Ammon's horn (tissue), 1 donor: ENCODE data around the gene TBXAS1.

ENCODE experiments used
- DNase-seq: peaks from one replicate; pipeline ENCODE4 v3.0.0-alpha.2; 2016; ENCODE audit warnings: low spot score

The TBXAS1 gene

DNA sequence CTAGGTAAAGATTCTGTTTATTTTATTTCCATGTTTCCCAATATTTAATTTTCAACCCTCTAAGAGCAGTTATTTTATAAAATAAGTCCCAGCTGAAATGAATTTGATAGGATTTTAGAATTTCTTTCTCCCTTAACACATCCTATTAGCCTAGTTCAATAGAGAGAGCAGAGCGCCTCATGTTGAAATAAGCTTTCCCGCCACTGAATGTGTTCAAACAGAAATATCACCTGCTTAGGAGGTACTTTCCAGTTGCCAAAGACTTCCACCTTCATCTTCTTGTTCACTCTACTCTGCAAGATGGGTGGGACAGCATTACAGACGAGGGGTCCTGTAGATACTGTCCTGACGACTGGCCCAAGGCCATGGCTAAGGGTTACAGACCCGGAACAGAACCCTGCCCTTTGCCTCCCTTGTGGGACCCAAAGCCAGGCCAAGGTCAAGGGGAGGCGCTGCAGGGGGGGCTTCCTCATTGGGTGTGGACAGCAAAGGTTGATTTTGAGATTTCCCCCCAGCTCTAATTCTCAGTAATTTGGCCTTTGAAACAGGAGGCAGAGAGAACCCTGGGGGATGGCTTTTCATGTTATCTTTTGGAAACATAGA, 171.7 kb downstream of the TBXAS1 start:
- DNase-seq, result no peak

DNA sequence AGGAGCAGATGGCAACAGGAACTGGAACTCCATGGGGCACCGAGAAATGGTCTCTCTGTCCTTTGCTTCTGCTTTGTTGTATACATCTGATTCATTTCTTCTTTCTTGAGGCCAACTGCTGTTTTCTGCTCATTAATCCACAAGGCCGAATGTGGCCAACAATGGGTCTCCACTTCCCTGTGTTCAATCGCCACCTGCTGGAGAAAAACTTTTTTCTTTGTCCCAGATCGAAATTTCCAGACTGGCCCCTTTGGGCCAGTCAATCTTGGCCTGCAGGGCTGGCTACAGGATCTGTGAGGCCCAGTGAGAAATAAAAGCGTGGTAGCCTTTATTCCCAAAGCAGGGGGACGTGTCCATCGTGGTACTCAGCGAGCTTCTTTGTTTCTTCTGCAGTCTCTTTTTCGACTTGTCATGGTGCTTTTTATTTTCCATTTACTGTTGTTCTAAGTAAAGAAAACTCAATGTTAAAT, 174.9 kb downstream of the TBXAS1 start:
- no peak for DNase-seq

DNA sequence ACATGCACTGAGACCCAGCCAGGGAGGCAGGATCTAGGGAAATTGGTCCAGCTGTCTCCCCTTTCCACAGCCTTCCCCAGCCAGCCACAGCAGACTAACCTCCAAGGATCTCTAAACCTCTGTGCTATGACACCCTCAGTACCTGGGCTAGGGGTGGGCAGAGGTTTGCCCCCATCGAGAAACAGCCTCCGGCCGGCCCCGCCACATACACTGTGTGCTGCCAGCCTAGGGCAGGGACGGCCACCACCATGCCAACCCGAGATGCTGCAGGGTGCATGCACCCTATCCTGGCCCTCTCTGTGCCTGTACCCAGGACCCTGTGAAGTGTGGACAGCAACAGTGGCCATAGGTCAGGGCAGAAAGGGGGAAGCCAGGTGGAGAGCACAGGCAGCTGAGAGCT, 175.6 kb downstream of the TBXAS1 start:
- DNase-seq, result no peak

DNA sequence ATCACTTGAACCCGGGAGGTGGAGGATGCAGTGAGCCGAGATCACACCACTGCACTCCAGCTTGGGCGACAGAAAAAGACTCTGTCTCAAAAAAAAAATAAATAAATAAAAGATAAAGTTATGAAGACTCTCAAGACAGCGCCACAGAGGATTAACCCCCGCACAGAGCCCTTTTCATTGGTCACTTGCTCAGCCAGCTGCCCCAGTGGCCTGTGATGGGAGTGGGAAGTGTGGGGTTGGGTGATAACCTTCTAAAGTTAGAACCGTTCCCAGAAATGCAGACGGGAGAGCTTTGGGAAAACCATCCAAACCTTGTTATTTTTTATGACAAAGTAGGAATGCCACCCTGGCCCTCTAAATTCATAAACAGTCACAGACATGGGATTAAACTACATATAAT, 176.3 kb downstream of the TBXAS1 start:
- no peak for DNase-seq

DNA sequence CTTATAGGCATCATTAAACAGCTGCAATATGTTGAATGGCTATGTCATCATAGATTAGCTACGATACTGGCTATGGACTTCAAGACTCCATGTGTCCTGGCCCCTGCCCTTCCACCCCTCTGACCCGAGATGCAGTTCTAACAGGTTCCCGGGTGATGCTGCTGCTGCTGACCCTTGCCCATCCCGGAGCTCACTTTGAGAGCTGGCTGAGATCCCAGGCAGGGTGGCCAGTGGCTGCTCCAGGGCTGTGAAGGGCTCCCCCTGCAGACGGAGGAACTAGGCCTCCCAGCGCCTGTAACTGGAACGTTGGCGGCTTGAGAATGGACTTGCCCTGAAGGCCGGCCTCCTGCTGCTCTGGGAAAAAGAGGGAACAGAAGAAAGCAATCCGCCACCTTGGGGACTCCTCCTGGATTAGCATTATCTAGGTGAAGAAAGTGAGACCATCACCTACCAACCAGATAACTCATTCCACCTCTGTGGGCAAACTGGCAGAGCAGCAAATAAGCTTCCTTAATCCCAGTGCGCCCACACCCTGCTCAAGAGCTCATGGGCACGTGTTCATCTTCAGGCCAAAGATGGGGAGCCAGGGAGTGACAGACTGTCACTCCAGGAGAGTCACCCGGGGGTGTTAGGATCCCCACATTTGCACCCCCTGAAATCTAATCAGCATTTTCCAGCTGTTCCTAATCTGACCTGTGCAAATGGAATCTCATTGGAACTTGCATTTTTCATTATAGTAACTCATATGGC, 176.9 kb downstream of the TBXAS1 start:
- no peak for DNase-seq

DNA sequence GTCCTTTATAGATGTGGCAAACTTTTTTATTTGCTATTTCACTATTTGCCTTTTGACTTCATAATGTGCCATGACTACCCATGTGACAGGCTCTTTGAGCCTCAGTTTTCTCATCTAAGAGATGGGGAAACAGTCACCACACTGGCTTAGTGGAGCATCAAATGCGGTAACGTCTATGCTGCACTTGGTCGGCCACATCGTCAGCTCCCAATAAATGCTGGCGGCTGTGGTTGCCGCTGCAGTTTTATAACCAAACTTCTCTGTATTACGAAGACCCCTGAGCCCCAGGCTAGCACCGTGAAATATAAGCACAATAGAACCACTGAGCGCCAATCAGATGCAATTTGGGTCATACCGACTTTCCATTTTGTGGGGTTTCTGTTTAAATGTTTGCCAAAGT, 177.5 kb downstream of the TBXAS1 start:
- no peak for DNase-seq

DNA sequence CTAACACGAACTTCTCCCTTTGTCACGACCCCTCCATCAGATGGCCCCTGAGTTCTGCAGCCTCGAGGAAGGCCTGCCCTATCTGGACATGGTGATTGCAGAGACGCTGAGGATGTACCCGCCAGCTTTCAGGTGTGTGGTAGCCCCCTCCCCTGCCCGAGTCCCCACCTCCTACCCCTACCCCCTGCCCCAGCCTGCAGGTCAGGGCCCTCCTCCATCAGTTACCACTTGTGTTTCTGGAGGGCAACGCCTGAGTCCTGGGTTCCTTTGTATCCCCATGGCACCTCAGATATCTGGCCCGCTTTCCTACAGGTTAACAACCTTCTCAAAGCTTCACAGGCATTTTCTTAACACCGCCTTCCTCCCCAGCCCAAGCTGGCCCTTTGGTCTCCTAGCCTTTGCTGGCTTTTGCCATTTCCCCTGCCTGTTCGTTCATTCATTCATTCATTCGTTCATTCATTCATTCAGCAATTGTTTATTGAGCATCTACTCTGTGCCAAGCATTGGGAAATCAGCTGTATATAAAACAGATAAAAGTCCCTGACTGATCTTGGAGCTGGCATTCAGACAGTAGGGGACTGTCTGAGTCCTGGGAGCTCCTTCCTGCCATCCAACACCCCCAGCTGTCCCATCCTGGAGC, 178.1 kb downstream of the TBXAS1 start:
- DNase-seq, result no peak

DNA sequence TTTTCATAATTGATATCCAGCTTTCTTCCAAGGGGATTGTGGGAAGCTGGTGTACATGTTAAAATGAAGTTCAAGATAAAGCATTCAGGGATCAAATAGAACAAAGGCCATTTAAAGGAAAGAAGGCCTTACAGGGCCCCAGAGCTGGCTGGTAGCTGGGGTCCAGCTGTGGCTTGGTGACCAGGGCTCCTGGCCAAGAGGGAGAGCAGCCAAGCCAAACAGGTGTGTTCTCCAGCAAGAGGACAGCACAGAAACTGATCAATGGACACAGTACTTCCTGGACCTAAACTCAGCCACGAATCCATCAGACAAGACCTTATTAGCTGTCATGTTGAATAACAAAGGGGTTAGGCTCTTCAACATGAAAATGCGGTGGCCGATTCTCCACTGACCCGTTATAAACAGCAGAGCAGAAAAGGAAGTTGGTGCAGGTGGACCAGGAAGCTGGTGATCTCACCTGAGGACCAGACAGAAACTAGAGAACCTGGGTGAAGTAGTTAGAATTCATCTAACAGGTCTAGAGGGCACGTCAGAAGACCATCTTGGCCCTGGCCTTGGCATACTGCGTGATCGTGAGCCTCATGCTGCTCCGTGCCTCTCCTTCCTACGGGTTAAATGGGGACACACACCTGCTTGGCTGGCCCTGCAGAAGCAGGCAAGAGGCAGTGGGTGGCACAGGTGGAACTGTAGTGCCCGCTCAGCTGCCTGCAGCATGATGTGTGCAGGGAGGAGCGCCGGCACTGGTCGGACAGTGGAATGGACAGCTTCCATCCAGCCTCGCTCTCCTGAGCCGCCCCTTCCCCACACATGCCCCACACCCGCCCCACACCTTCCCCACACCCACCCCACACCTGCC, 179.9 kb downstream of the TBXAS1 start:
- no peak for DNase-seq

DNA sequence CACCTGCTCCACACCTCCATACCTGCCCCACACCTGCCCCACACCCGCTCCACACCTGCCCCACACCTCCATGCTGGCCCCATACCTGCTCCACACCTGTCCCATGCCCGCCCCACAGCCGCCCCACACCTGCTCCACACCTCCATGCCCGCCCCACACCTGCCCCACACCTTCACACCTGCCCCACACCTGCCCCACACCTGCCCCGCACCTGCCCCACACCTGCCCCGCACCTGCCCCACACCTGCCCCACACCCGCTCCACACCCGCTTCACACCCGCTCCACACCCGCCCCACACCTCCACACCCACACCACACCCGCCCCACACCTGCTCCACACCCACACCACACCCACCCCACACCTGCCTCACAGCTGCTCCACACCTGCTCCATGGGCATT, 180.7 kb downstream of the TBXAS1 start:
- no peak for DNase-seq

DNA sequence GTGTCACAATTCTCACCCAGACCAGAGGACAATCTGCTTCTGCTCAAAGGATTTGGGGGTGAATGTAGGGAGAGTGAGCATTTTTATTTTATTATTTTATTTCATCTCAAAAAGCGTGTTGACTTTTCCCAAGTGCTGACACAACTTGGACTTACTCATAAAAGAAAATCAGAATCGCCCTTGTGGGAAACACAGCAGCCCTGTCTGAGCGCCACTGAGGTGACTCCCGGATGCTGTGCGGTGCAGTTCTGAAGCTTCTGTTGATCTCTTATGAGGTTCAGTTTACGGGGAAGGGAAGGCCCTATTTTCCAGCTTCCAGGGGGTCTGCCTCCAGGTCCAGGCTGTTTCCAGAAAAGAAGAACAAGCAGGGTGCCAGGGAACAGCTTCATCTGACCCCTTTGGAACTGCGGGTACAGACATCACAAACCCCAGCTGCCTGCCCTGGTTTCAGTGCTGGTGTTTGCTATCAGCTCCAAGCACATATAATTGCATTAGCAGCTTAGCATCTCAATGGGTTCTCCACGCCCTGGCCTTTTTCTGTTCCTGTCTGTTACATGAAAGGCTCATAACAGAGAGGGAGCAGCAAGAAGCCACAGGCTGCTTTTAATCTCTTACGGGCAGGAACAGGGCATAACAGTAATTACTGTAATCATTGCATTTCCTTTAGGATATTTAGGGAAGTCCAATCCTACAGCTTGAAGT, 181.3 kb downstream of the TBXAS1 start:
- no peak for DNase-seq

DNA sequence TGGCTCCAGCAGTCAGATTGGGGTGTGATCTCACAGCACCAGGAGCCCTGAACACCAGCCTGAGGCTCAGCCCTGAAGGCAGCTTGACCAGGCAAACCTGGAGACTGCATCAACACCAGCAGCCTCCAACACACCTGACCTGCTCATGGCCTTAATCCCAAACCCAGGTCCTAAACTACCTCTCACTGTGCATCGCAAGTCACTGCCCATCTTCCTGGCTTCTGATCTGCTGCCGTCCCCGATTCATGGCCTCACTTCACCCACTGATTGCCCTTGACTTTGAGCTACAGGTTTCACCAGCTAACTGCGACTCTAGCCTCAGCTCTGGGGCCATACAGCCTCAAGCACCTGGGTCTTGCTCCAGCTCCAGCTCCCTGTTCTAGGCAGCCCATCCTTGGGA, 184.6 kb downstream of the TBXAS1 start:
- no peak for DNase-seq

DNA sequence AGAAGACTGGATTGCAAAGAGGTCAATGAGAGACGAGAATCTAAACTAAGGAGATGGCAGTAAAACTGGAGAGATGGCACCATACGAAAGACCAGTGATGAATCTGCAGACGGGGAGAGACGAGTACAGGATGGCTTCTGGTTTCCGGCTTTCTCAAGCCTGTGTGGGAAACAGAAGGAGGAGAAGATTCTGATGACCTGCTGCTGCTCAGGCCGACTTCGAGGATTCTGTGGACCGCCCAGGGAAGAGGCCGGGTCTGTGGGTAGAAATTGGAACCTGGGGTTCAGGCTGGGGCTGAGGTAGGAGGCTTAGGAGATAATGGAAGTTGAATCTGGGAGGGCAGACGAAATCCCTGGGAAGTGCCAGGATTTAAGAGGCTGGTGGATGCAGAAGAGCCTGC, 185.1 kb downstream of the TBXAS1 start:
- DNase-seq, result no peak

DNA sequence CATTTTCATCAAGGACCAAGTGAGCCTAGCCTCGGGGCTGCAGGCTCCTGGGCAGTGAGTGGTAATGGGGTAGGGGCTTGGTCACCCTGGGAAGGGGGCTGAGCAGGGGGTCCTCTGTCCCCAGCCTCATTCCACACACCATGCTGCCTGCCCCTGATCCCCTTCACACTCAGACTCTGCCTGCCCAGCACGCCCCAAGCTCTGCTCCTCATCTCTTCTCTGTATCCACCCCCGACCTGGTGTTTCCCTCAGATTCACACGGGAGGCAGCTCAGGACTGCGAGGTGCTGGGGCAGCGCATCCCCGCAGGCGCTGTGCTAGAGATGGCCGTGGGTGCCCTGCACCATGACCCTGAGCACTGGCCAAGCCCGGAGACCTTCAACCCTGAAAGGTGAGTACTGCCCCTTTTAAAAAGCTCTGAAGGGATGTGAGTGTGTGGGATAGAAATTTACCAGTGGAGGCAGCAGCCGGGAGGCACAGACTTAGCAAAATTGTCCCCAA, 186.5 kb downstream of the TBXAS1 start:
- no peak for DNase-seq

DNA sequence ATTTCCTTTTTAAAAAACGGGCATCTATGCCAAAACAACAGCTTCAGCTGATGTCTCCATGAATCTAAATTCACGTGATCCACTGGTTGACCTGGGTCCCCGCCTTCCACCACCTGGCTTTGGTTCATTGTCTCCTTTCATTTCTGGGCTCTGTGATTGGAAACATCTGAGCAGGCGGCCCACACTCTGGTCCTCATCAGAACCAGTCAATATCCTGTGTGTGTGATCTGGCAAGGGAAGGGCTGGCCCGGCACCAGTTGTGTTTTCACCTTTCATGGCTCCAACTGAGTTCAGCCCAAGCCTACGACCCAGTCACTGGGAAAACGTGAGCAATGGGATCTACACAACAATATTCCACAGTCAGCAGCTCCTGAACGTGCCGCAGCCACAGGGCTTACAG, 187.5 kb downstream of the TBXAS1 start:
- no peak for DNase-seq

DNA sequence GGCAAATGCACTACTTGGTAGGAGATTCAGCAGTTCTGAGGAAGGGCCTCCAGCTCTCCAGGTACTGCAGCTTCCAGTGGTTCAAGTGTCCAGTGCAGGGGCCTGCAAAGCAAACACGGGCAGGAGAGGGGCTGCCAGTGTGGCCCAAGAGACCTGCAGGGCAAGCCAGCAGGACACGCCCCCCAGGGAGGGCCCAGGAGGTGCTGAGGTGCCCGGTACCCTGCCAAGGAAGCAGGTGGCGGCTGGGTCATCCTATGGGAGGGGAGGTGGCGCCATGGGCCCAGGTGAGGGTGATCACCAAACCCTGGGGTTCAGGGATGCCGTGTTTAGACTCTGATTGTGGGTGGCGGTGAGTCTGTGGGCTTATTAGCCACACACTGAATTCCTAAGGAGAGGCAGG, 188.0 kb downstream of the TBXAS1 start:
- DNase-seq, result no peak

DNA sequence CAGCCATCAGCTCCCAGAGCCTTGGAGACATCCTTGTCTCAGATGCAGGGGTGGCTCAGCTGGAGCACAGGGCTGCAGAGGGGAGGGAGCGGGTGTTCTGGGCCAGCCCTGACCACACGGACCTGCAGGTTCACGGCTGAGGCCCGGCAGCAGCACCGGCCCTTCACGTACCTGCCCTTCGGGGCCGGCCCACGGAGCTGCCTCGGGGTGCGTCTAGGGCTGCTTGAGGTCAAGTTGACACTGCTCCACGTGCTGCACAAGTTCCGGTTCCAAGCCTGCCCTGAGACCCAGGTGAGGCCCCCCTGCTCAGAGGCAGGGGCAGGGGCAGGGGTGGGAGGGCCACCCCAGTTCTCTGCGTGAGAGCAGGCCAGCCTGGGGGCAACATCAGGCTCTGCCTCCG, 188.5 kb downstream of the TBXAS1 start:
- no peak for DNase-seq

DNA sequence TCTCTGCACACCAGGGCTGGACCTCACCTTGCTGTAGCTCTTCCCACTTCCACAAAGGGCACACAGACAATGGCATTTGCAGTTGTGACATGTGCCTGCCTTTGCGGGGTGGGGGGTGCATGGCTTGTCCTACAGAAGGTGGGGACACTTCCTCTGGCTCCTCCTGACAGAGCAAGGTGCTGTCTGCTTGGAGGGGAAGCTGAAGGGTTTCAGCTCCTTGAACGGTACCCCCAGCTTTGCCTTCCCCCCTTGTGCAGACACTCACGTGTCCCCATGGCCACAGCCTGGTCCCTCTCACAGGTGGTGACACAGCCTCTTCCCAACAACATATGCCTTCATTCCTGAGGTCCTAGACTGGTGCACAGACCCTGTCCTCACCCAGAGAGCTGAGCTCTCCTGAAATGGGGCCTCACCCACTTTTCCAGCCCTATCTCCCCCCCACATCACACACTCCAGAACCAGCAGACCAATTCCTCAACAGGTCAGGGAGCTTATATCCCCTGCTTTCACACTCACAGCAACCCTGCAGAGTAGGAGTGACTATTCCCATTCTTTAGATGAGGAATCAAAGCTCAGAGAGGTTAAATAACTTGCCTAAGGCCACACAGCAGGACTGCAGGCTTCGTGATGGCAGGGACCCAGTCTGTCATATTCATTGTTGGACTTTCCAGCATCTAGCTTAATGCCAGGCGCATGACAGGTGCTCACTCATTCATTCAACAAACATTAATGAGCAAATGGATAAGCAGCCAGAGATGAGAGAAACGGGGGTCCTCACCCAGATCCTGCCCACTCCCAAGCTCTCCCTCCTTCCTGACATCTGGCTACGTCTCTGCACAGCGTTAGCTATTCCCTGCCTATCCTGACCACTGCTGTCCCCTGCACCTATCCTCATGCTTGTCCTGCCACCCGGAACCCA, 189.3 kb downstream of the TBXAS1 start:
- no peak for DNase-seq

DNA sequence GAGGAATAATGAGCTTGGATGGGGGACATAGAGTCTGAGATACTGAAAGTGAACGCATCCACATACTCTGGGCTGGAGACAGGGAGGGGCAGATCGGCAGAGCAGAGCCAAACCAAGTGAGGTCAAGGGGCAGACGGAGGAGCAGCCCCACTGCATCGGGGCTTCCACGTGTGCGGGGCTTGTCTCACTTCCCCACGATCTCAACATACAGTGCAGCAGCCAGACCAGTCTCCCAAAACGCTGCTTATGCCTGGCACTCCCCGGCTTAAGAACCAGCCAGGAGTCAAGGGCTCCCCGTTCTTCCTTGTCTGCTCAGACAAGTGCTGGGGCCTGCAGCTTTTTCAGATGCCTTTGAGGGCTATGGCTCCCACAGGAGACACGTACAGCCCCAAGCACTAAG, 190.1 kb downstream of the TBXAS1 start:
- no peak for DNase-seq

DNA sequence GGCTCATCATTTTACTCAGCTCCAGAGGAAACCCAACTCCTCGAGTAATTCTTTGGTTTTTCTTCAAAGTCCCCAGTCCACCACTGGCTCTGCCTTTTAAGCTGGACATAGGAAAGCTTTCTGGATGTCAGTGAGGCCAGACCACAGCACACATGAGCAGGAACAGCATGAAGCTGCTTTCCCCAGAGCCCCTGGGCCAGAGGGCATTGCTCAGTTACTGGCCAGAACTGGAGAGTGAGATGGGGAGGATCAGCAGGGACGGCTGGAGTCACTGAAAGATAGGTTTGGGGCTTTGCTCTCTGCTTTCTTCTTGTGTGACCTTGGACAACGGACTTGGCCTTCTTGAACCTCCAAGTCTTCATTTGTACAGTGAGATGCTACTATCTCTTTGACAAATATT, 190.5 kb downstream of the TBXAS1 start:
- no peak for DNase-seq

DNA sequence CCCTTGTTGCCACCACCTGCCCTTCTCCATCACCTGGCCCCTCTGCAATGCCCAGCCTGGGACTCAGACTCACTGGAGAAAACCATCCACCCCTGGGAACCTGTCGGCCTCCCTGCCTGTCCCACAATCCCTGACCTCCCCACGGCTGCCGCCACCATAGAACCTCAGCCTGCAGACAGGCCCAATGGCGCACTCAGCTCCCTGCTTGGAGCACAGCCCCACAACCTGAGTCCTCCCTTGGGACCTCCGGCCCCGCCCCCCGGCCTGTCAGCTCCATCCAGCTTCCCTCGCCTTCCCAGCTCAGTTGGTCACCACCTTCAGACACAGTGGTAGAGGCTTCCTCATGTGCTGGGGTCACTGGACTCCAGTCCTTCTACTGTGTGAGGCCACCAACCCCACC, 192.5 kb downstream of the TBXAS1 start:
- no peak for DNase-seq
